PC-9 (cell line): ENCODE data around the gene SLC25A25. TPM values are rescaled to one million over a fixed set of nuclear protein-coding genes. Genes with fewer than 3 reads are reported as not detected.

Experiments
- BruUV-seq: library from RNA; stranded (reverse); fragments of 400-500 nt; replicated peaks from 2 replicates; lab custom pipeline; 2021; lab: Mats Ljungman, UMichigan
- CTCF ChIA-PET: fragments of 300-600 bp; sonication (Branson Sonifier 250); formaldehyde crosslinking; loops from one replicate; lab custom pipeline; 2022; ENCODE audit warnings: antibody characterized with exemption; lab: Charles Lee
- POLR2A ChIA-PET: fragments of 300-600 bp; sonication (Branson Sonifier 250); formaldehyde crosslinking; loops from one replicate; lab custom pipeline; 2022; ENCODE audit warnings: antibody characterized with exemption; ENCODE audit not compliant: unreplicated experiment; lab: Charles Lee
- DNase-seq, 2 experiments: peaks; one replicate each; pipeline versions ENCODE4 v3.0.0 to v3.0.0-alpha.2; 2015 to 2022; ENCODE audit warnings: mixed read lengths in 1 of 2
- H2AFZ ChIP-seq: fragments of 200-600 bp; sonication (generic); 2 replicates; pipeline ENCODE4 v1.8.1; 2017; ENCODE audit warnings: antibody characterized with exemption
- H3F3A ChIP-seq: fragments of 200-600 bp; sonication (generic); 2 replicates; pipeline ENCODE4 v1.8.1; 2017; ENCODE audit warnings: antibody characterized with exemption, mild to moderate bottlenecking, low read depth; ENCODE audit not compliant: insufficient read depth
- H3K27ac ChIP-seq: fragments of 200-600 bp; sonication (generic); 2 replicates; pipeline ENCODE4 v1.6.1; 2016; ENCODE audit warnings: mixed run types
- H3K27me3 ChIP-seq: fragments of 200-600 bp; sonication (generic); 2 replicates; pipeline ENCODE4 v1.6.1; 2016; ENCODE audit warnings: low read depth, mixed run types; ENCODE audit not compliant: insufficient read depth
- H3K36me3 ChIP-seq: fragments of 200-600 bp; sonication (generic); 2 replicates; pipeline ENCODE4 v1.6.1; 2016; ENCODE audit warnings: low read depth, mixed run types
- H3K4me1 ChIP-seq: fragments of 200-600 bp; sonication (generic); replicated peaks from 2 replicates; pipeline ENCODE4 v1.6.1; 2016; ENCODE audit warnings: mixed run types; ENCODE audit not compliant: insufficient read depth
- H3K4me2 ChIP-seq: fragments of 200-600 bp; sonication (generic); 2 replicates; pipeline ENCODE4 v1.6.1; 2017; ENCODE audit warnings: mixed run types
- H3K4me3 ChIP-seq: fragments of 200-600 bp; sonication (generic); 2 replicates; pipeline ENCODE4 v1.6.1; 2016; ENCODE audit warnings: mixed run types
- H3K79me2 ChIP-seq: fragments of 200-600 bp; sonication (generic); 2 replicates; pipeline ENCODE4 v1.6.1; 2017; ENCODE audit warnings: low read depth, mixed run types
- H3K9me2 ChIP-seq: fragments of 200-600 bp; sonication (generic); 2 replicates; pipeline ENCODE4 v1.8.1; 2017; ENCODE audit warnings: mild to moderate bottlenecking; ENCODE audit not compliant: insufficient read depth
- H3K9me3 ChIP-seq: fragments of 200-600 bp; sonication (generic); 2 replicates; pipeline ENCODE4 v1.8.1; 2016; ENCODE audit warnings: low read depth; ENCODE audit not compliant: insufficient read depth
- H4K20me1 ChIP-seq: fragments of 200-600 bp; sonication (generic); 2 replicates; pipeline ENCODE4 v1.8.1; 2017; ENCODE audit not compliant: insufficient read depth
- EZH2 ChIP-seq: fragments of 200-600 bp; sonication (generic); IDR thresholded peaks from 2 replicates; pipeline ENCODE4 v1.8.0; 2017; ENCODE audit warnings: antibody characterized with exemption, low read depth
- intact Hi-C: fragments of 100-400 bp; cut with micrococcal nuclease; formaldehyde crosslinking; loops from one replicate; pipeline ENCODE4 v1.10.0; 2022; ENCODE audit not compliant: unreplicated experiment
- total RNA-seq: library from RNA; stranded (reverse); gene quantifications from 2 replicates; pipeline ENCODE4 v1.2.3, GENCODE V29; 2021
- TF ChIP-seq, protein P1 (sequence below): fragments of 200-600 bp; sonication (generic); conservative IDR thresholded peaks from 2 replicates; pipeline ENCODE4 v1.6.1; 2017; ENCODE audit warnings: mixed run types, antibody characterized with exemption, mild to moderate bottlenecking, moderate library complexity

Gene SLC25A25
- total RNA-seq, 1 experiment from 2014 or later = 11.7 TPM

- BruUV-seq = no TSS peak
These were observed 6.6 kb upstream of the SLC25A25 start for GRCh38 chr9:128061275-128061960.

DNA sequence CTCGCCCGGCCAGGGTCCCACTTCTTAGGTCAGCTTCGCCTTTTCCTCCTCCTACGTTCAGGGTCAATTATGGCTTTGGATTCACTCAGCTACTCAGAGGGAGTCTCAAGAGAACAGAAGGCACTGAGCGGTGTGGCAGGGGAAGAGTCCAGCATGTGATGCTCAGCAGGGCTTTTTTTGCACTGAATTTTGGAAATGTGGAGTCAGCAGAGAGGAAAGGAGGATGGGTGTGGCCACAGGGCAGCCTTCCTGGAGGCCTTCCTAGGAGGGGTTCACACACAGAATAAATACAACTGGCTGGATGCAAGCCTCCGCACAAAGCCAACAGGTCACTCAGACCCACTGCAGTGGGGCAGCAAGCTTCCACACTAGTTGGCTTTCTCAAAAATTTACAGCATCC, 5.8 kb upstream of the SLC25A25 start:
- BruUV-seq = no TSS peak

More at GRCh38 chr9:128061275-128061960, 6.6 kb upstream of the SLC25A25 start:
- Histone ChIP-seq H2AFZ (no peak overlapping the region), H4K20me1 (no peaks in the 10 kb centered on the region), H3K9me3 (no peaks in the 10 kb centered on the region), H3K4me3 (no peak overlapping the region), H3K9me2 (no peaks in the 10 kb centered on the region), H3K4me2 (no peak overlapping the region), H3K4me1 (peaks cover 13% of the 10 kb centered on the region), H3K79me2 (peaks cover 13% of the 10 kb centered on the region), H3K27ac (no peak overlapping the region), H3K27me3 (no peaks in the 10 kb centered on the region), H3K36me3 (no peaks in the 10 kb centered on the region), H3F3A (peaks cover 7% of the 10 kb centered on the region; the same call in 1 of the 2 replicates)
- DNase-seq = no peak
- POLR2A ChIA-PET = interaction anchor here (0.6 to 0.7 kb wide), 2 partner anchors 9 to 60 kb away, joined by 3 to 6 read pairs; no protein-coding TSS in a partner anchor
- CTCF ChIA-PET = no interaction called here
- intact Hi-C loops = no loop called here
- TF ChIP-seq, protein P1, sequence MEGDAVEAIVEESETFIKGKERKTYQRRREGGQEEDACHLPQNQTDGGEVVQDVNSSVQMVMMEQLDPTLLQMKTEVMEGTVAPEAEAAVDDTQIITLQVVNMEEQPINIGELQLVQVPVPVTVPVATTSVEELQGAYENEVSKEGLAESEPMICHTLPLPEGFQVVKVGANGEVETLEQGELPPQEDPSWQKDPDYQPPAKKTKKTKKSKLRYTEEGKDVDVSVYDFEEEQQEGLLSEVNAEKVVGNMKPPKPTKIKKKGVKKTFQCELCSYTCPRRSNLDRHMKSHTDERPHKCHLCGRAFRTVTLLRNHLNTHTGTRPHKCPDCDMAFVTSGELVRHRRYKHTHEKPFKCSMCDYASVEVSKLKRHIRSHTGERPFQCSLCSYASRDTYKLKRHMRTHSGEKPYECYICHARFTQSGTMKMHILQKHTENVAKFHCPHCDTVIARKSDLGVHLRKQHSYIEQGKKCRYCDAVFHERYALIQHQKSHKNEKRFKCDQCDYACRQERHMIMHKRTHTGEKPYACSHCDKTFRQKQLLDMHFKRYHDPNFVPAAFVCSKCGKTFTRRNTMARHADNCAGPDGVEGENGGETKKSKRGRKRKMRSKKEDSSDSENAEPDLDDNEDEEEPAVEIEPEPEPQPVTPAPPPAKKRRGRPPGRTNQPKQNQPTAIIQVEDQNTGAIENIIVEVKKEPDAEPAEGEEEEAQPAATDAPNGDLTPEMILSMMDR = no peak
- no peak for TF ChIP-seq EZH2

GRCh38 chr9:128062846-128063831, 4.9 kb upstream of the SLC25A25 start:
- H3F3A ChIP-seq = peaks cover 7% of the 10 kb centered on the region; the same call in 1 of the 2 replicates
- ChIA-PET POLR2A (no interaction called here), CTCF (interaction anchor here (0.6 kb wide), 1 partner anchor 491 kb away, joined by 6 read pairs; no protein-coding TSS in a partner anchor)
- H3K27me3 ChIP-seq = no peaks in the 10 kb centered on the region
- DNase-seq = no peak
- no peak overlapping the region for H3K4me2 ChIP-seq
- no TSS peak for BruUV-seq
- TF ChIP-seq EZH2 = no peak
- TF ChIP-seq, protein P1 = no peak
- peaks cover 17% of the 10 kb centered on the region for H3K79me2 ChIP-seq
- H4K20me1 ChIP-seq = no peaks in the 10 kb centered on the region
- no peak overlapping the region for H2AFZ ChIP-seq
- peaks cover 19% of the 10 kb centered on the region for H3K4me1 ChIP-seq
- no peaks in the 10 kb centered on the region for H3K9me3 ChIP-seq
- no peak overlapping the region for H3K27ac ChIP-seq
- H3K4me3 ChIP-seq = no peak overlapping the region
- intact Hi-C loops = no loop called here
- no peaks in the 10 kb centered on the region for H3K9me2 ChIP-seq
- no peaks in the 10 kb centered on the region for H3K36me3 ChIP-seq

More for the DNA sequence above, 5.8 kb upstream of the SLC25A25 start:
- Histone ChIP-seq H3K4me1 (peaks cover 19% of the 10 kb centered on the region), H3K36me3 (no peaks in the 10 kb centered on the region), H3K9me2 (no peaks in the 10 kb centered on the region), H3K9me3 (no peaks in the 10 kb centered on the region), H3K79me2 (peaks cover 17% of the 10 kb centered on the region), H3K27me3 (no peaks in the 10 kb centered on the region), H3K27ac (no peak overlapping the region), H3F3A (peaks cover 7% of the 10 kb centered on the region; the same call in 1 of the 2 replicates), H3K4me2 (no peak overlapping the region), H3K4me3 (no peak overlapping the region), H4K20me1 (no peaks in the 10 kb centered on the region), H2AFZ (no peak overlapping the region)
- POLR2A ChIA-PET = no interaction called here
- intact Hi-C loops = no loop called here
- CTCF ChIA-PET = no interaction called here
- no peak for TF ChIP-seq EZH2
- TF ChIP-seq, protein P1 = no peak
- no peak for DNase-seq
